ENCODE data around the gene CBX6.
"Not testable (repeated sequence)": the region's sequence is repeated elsewhere in the genome, so short reads cannot be mapped to it uniquely, and the experiment has no call there.

The CBX6 gene

GRCh38 chr22:38861170-38861876 lies 10.7 kb downstream of the CBX6 start:
- no peak for DNase-seq

GRCh38 chr22:38860283-38861169 lies 11.5 kb downstream of the CBX6 start:
- DNase-seq, result no peak

GRCh38 chr22:38859581-38860282 lies 12.3 kb downstream of the CBX6 start:
- no peak for DNase-seq

GRCh38 chr22:38858492-38858891 lies 13.5 kb downstream of the CBX6 start:
- DNase-seq, result no peak

- not testable (repeated sequence) for DNase-seq
Measured at GRCh38 chr22:38854476-38854875, 17.5 kb downstream of the CBX6 start.

GRCh38 chr22:38853883-38854282 lies 18.1 kb downstream of the CBX6 start:
- not testable (repeated sequence) for DNase-seq

GRCh38 chr22:38853196-38853651 lies 18.8 kb downstream of the CBX6 start:
- no peak for DNase-seq

GRCh38 chr22:38852522-38852921 lies 19.5 kb downstream of the CBX6 start:
- DNase-seq, result no peak

- DNase-seq, result no peak
Measured at GRCh38 chr22:38850941-38851849, 20.8 kb downstream of the CBX6 start.

GRCh38 chr22:38850399-38850798 lies 21.6 kb downstream of the CBX6 start:
- DNase-seq, result no peak

- DNase-seq, result no peak
Measured at GRCh38 chr22:38849811-38850210, 22.2 kb downstream of the CBX6 start.

GRCh38 chr22:38846412-38846811 lies 25.6 kb downstream of the CBX6 start:
- DNase-seq, result no peak

GRCh38 chr22:38845004-38845740 lies 26.8 kb downstream of the CBX6 start:
- no peak for DNase-seq

- no peak for DNase-seq
Measured at GRCh38 chr22:38844315-38845003, 27.6 kb downstream of the CBX6 start.

GRCh38 chr22:38843657-38844314 lies 28.2 kb downstream of the CBX6 start, which contains the start of gene NPTXR:
NPTXR (minus strand) TSS chr22:38844028.
- peak; percentile 42 for DNase-seq

GRCh38 chr22:38843201-38843656 lies 28.8 kb downstream of the CBX6 start:
- DNase-seq, result peak; percentile 55

GRCh38 chr22:38842512-38843200 lies 29.4 kb downstream of the CBX6 start:
- DNase-seq, result no peak

GRCh38 chr22:38841635-38842034 lies 30.4 kb downstream of the CBX6 start:
- no peak for DNase-seq

GRCh38 chr22:38841211-38841610 lies 30.8 kb downstream of the CBX6 start:
- DNase-seq, result no peak

- no peak for DNase-seq
Measured at GRCh38 chr22:38840129-38840528, 31.9 kb downstream of the CBX6 start.
